Stomach (tissue), 9 donors: ENCODE data around the gene DCST1. TPM values are rescaled to one million over a fixed set of nuclear protein-coding genes. Genes with fewer than 3 reads are reported as not detected.

Source experiments
- DNase-seq, 2 donors: peaks; one replicate each; pipeline versions ENCODE4 v3.0.0 to v3.0.0-alpha.2; 2013 to 2019
- H3K27ac ChIP-seq, 5 donors: fragments of 200-600 bp in 4 of 5; sonication (generic) in 4 of 5; one replicate each; pipeline ENCODE4 v1.5.1; 2013 to 2019; ENCODE audit warnings: mild to moderate bottlenecking in 1 of 5, moderate library complexity in 1 of 5
- H3K27me3 ChIP-seq, 3 donors: fragments of 200-600 bp; sonication (generic); one replicate each; pipeline ENCODE4 v1.5.1; 2017 to 2019; ENCODE audit warnings: mixed run types in 1 of 3
- H3K36me3 ChIP-seq, 4 donors: fragments of 200-600 bp; sonication (generic); 1 replicate in 3 of 4; 2 replicates in 1 of 4; pipeline ENCODE4 v1.5.1; 2016 to 2019
- H3K4me1 ChIP-seq, 4 donors: fragments of 200-600 bp; sonication (generic); one replicate each; pipeline ENCODE4 v1.5.1; 2016 to 2019
- H3K4me3 ChIP-seq, 4 donors: fragments of 200-600 bp; sonication (generic) in 3 of 4; one replicate each; pipeline ENCODE4 v1.5.1; 2016 to 2019; ENCODE audit warnings: mild to moderate bottlenecking in 1 of 4
- H3K9me3 ChIP-seq, 4 donors: fragments of 200-600 bp; sonication (generic); one replicate each; pipeline ENCODE4 v1.5.1; 2016 to 2019
- CTCF ChIP-seq, 7 experiments: fragments of 450-650 bp in 4 of 7; fragments of 200-600 bp in 3 of 7; sonication (generic) in 3 of 7; IDR thresholded peaks; one replicate each; pipeline ENCODE4 v1.5.1; 2016 to 2019; ENCODE audit warnings: antibody characterized with exemption in 7 of 7, control low read depth in 2 of 7, mild to moderate bottlenecking in 1 of 7
- EP300 ChIP-seq: sonication (generic); formaldehyde crosslinking; IDR thresholded peaks from one replicate; pipeline ENCODE4 v1.6.1; 2017; ENCODE audit warnings: antibody characterized with exemption
- POLR2A ChIP-seq, 4 donors: fragments of 450-650 bp; IDR thresholded peaks; one replicate each; pipeline ENCODE4 v1.6.1; 2016; ENCODE audit warnings: antibody characterized with exemption in 4 of 4, control low read depth in 2 of 4, mild to moderate bottlenecking in 1 of 4, moderate library complexity in 1 of 4
- POLR2AphosphoS5 ChIP-seq, 3 donors: sonication (generic); formaldehyde crosslinking; IDR thresholded peaks; one replicate each; pipeline ENCODE4 v1.6.1; 2016; ENCODE audit warnings: antibody characterized with exemption in 3 of 3
- WGBS, 5 donors: extraction: QIAGEN DNeasy Blood & Tissue Kit in 3 of 5; methylation state at CpG; one replicate each; pipeline versions ENCODE4 v1.1.5 to v1.1.7; 2013 to 2018; 5-methylcytosine and 5-hydroxymethylcytosine counted together
- intact Hi-C: fragments of 100-400 bp; cut with DNase I; formaldehyde crosslinking; loops from one replicate; pipeline ENCODE4 v1.15.1; 2023; ENCODE audit warnings: low total_unique reads
- polyA plus RNA-seq, 3 donors: library from polyadenylated mRNA; stranded (reverse); fragments of 200-250 nt; gene quantifications; one replicate each; pipeline ENCODE4 v1.2.3, GENCODE V29; 2013
- total RNA-seq, 5 donors: library from RNA; depleted of rRNA; stranded (reverse); fragments of >200 nt; gene quantifications; one replicate each; pipeline versions ENCODE4 v1.1.0 to v1.2.3, GENCODE V29; 2014 to 2016
- donor health status: healthy with polysubstance abuse.
- donor health status: Bipolar disorder and iron deficiency.
- donor health status: healthy.

DCST1 gene
- total and polyA plus RNA-seq, 8 donors = 0.13 to 0.89 (median 0.18) TPM; not detected in 5

GRCh38 chr1:155091071-155092051, 57.7 kb downstream of the DCST1 start:
- no peak overlapping the region for H3K27ac ChIP-seq
- DNase-seq = peak; percentile 84 to 92
- no peaks in the 10 kb centered on the region for H3K9me3 ChIP-seq
- no peak overlapping the region for H3K4me3 ChIP-seq
- WGBS, 5 donors = 16 to 27% (median 20%) methylated on average over 18 to 29 of the region's 29 CpGs
- TF ChIP-seq POLR2AphosphoS5 (IDR thresholded peaks at IDR 0.05) (peak in 1 of 3 donors; percentile 62), CTCF (IDR thresholded peaks at IDR 0.05) (peak in 6 of 7 experiments; percentile 91 to 99 (median 98)), EP300 (no peak), POLR2A (IDR thresholded peaks at IDR 0.05) (no peak)
- no peaks in the 10 kb centered on the region for H3K36me3 ChIP-seq
- no peaks in the 10 kb centered on the region for H3K27me3 ChIP-seq
- intact Hi-C loops = loop anchor here (5.0 kb wide), 1 partner anchor 76 kb away; no protein-coding TSS in a partner anchor
- H3K4me1 ChIP-seq = peaks cover 15 to 26% (median 22%) of the 10 kb centered on the region in 4 donors

GRCh38 chr1:155092131-155092530, 58.5 kb downstream of the DCST1 start:
- intact Hi-C loops = loop anchor here (5.0 kb wide), 1 partner anchor 75 kb away; no protein-coding TSS in a partner anchor
- Histone ChIP-seq H3K27me3 (no peaks in the 10 kb centered on the region), H3K36me3 (no peaks in the 10 kb centered on the region), H3K4me3 (no peak overlapping the region), H3K4me1 (peaks cover 15 to 25% (median 21%) of the 10 kb centered on the region in 4 donors), H3K27ac (no peak overlapping the region), H3K9me3 (no peaks in the 10 kb centered on the region)
- no peak for DNase-seq
- TF ChIP-seq EP300 (no peak), CTCF (IDR thresholded peaks at IDR 0.05) (no peak), POLR2AphosphoS5 (IDR thresholded peaks at IDR 0.05) (no peak), POLR2A (IDR thresholded peaks at IDR 0.05) (no peak)
- WGBS, 5 donors = 76 to 92% (median 81%) methylated on average over 6 of the region's 6 CpGs

GRCh38 chr1:155092641-155093040, 59.0 kb downstream of the DCST1 start:
- TF ChIP-seq POLR2A (IDR thresholded peaks at IDR 0.05) = no peak
- no peak for TF ChIP-seq CTCF (IDR thresholded peaks at IDR 0.05)
- TF ChIP-seq POLR2AphosphoS5 (IDR thresholded peaks at IDR 0.05) = no peak
- no peak for TF ChIP-seq EP300
- intact Hi-C loops = loop anchor here (5.0 kb wide), 1 partner anchor 75 kb away; no protein-coding TSS in a partner anchor
- Histone ChIP-seq H3K27me3 (no peaks in the 10 kb centered on the region), H3K27ac (no peak overlapping the region), H3K4me1 (peaks cover 15 to 25% (median 21%) of the 10 kb centered on the region in 4 donors), H3K9me3 (no peaks in the 10 kb centered on the region), H3K4me3 (no peak overlapping the region), H3K36me3 (no peaks in the 10 kb centered on the region)
- 84 to 92% (median 88%) methylated on average over 11 to 12 of the region's 12 CpGs for WGBS, 5 donors
- no peak for DNase-seq

GRCh38 chr1:155093911-155094621, 60.4 kb downstream of the DCST1 start:
- H3K4me3 ChIP-seq = no peak overlapping the region
- peak in 1 of 2 donors; percentile 81 for DNase-seq
- 13 to 27% (median 23%) methylated on average over 12 to 13 of the region's 13 CpGs for WGBS, 5 donors
- H3K27me3 ChIP-seq = no peaks in the 10 kb centered on the region
- H3K27ac ChIP-seq = peak overlapping the region in 4 of 5 donors; percentile 9 to 46 (median 30)
- no peak for TF ChIP-seq POLR2A (IDR thresholded peaks at IDR 0.05)
- TF ChIP-seq CTCF (IDR thresholded peaks at IDR 0.05) = peak in 4 of 7 experiments; percentile 9 to 46 (median 22)
- H3K36me3 ChIP-seq = no peaks in the 10 kb centered on the region
- H3K4me1 ChIP-seq = peaks cover 15 to 25% (median 21%) of the 10 kb centered on the region in 4 donors
- intact Hi-C loops = loop anchor here (5.0 kb wide), 1 partner anchor 73 kb away; no protein-coding TSS in a partner anchor
- H3K9me3 ChIP-seq = no peaks in the 10 kb centered on the region
